HG03066 (cell line): ENCODE data around the gene IGSF23.
"Not testable (repeated sequence)": the region's sequence is repeated elsewhere in the genome, so short reads cannot be mapped to it uniquely, and the experiment has no call there.

Source experiments
- ATAC-seq: cut with Tn5 transposase; IDR thresholded peaks from one replicate; pipeline ENCODE4 v1.9.1; 2021; ENCODE audit warnings: low read depth; ENCODE audit not compliant: unreplicated experiment

The IGSF23 gene

DNA sequence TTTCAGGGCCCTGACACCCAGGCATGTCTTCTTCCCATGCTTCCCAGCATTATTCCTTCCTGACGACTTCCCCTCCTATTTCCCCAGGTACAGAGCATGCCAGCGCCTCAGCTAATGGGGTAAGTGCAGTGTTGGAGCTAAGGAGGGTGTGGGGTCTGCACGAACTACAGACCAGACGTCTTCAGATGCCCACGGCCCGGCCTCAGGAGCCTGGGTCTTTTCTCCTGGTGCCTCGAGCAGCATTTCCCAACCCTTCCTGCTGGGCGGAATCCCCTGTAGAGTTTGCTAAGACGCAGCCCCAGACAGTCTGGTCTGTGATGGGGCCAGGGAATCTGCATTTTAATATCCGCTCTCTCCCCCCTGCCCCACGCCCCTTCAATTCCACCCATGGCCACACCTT is 47.8 kb downstream of the IGSF23 start:
- ATAC-seq, result no peak

DNA sequence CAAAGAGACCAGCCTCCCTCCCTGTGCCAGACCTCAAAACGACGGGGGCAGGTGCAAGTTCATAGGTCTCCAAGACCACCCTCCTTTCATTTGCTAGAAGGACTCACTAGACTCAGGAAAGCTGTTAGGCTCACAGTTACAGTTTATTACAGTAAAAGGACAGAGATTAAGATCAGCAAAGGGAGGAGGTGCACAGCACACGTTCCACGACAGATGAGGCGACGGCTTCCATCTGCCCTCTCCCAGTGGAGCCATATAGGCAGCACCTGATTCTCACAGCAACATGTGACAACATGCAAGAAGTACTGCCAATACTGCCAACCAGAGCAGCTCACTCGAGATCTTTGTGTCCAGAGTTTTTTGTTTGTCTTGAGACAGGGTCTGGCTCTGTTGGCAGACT is 48.5 kb downstream of the IGSF23 start:
- no peak for ATAC-seq

DNA sequence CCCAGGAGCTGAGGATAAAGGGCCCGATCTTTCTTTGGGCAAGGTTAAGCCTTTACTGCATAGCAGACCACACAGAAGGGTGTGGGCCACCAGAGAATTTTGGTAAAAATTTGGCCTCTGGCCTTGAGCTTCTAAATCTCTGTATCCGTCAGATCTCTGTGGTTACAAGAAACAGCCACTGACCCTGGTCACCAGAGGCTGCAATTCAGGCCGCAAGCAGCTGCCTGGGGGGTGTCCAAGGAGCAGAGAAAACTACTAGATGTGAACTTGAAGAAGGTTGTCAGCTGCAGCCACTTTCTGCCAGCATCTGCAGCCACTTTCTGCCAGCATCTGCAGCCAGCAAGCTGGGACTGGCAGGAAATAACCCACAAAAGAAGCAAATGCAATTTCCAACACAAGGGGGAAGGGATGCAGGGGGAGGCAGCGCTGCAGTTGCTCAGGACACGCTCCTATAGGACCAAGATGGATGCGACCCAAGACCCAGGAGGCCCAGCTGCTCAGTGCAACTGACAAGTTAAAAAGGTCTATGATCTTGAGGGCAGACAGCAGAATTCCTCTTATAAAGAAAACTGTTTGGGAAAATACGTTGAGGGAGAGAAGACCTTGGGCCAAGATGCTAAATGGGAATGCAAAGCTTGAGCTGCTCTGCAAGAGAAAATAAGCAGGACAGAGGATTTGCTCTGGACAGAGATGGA is 49.5 kb downstream of the IGSF23 start:
- no peak for ATAC-seq

DNA sequence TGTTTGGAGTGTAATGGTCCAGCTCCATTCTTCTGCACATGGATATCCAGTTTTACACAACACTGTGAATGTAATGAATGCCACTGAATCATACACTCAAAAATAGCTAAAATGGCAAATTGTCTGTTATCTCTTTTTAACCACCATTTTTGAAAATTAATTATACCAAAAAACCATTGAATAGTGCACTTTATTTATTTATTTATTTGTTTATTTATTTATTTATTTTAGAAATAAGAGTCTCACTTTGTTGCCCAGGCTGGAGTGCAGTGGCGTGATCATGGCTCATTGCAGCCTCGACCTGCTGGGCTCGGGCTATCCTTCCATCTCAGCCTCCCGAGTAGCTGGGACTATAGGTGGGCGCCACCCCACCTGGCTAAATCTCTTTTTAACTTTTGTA is 50.6 kb downstream of the IGSF23 start:
- ATAC-seq, result no peak

DNA sequence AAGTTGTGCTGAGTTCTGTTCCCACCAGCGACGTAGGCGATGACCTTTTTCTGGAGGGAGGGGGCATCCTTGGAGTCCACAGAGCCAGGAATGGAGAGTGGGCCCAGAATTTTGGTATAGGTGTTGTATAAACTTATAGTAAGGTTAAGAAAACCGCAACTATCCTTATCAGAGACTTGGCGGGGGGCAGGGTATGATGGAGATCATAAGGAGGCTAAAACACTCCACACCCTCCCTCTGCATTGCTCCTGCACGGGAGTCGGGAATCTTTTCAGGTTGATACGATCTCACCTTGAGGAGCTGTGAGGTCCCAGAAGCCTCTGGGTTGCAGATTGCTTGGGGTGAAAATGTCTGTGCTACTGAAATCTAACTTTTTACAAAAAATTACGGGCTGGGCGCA is 51.6 kb downstream of the IGSF23 start:
- no peak for ATAC-seq

DNA sequence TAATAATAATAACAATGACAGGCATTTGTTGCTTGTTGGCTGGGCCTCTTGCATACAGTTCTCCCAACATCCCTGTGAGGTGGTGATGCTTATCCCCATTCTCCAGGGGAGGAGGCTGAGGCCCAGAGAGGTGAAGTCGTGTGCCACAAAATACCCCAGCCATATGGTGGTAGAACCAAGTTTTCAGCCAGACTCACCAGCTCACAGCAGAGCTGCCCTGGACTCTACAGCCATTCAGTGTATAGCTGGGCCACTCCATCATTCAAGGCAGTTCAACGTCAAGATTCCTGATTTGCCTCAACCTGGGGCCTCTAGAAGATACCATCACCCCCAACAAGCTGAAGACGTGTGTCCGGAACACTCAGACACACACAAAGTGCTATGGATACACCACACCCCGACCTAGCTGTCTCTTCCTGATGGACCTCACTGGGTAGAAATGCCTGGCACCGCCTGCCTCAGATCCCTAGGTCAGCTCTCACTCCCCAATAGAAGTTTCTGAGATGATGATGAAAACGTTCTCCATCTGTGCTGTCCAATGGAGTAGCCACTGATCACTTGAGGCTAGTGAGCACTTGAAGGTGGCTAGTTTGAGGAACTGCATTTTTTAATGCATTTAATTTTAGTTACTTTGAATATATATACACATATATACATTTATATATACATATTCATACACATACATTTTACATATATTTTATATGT is 53.6 kb downstream of the IGSF23 start:
- no peak for ATAC-seq

DNA sequence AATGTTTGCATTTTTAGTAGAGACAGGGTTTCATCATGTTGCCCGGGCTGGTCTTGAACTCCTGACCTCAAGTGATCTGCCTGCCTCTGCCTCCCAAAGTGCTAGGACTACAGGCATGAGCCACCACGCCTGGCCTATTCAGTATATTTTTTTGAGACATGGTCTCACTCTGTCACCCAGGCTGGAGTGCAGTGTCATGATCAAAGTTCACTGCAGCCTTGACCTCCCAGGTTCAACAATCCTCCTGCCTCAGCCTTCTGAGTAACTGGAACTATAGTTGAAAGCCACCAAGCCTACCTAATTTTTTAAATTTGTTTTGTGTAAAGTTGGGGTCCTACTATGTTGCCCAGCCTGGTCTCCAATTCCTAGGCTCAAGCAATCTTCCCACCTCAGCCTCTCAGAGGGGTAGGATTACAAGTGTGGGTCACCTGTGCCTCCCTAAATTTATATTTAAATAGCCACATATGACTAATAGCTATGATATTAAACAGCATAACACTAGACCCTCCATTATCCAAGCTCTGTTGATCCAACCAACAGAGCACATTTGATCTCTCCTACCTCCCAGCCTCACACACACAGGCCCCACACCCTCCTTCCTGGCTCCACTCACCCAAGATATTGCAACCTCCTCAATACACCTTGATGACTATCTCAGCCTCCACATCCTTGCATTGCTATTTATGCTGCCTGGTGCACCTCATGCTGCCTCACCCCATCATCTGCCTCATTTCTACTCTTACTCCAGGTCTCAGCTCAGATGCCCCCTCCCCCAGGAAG is 55.8 kb downstream of the IGSF23 start:
- no peak for ATAC-seq

DNA sequence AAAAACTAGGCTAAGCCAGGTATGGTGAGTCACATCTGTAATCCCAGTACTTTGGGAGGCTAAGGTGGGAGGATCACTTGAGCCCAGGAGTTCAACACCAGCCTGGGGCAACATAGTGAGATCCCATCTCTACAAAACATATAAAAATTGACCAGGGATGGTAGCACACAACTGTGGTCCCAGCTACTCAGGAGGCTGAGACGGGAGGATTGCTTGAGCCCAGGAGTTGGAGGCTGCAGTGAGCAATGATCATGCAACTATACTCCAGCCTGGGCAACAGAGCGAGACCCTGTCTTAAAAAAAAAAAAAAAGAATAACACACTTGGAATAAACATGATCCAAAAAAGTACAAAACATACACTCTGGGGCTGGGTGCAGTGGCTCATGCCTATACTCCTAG is 56.7 kb downstream of the IGSF23 start:
- ATAC-seq, result not testable (repeated sequence)

DNA sequence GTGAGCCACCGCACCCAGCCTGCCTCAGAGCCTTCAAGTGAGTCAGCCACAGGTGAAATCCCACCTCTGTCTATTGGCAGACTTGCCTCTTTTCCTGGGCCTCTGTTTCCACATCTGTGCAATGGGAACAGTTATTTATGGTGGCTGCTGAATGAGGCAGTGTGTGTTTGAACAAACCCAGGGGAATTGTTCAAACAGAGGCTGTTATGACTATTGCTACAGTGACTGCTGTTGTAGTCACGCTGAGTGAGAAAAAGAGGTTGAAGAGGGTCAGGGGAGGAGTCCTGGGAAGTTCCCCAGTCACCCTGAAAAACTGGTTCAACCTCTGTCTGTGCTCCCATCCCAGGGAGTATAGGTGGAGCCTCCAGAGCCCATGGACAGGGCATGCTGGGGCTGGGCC is 58.0 kb downstream of the IGSF23 start, which contains the start of gene CEACAM19:
TSS of gene CEACAM19 (plus strand) at position 83 of the 400 bp plus-strand sequence. CDS start 450 bp downstream, outside the sequence.
- ATAC-seq, result no peak

DNA sequence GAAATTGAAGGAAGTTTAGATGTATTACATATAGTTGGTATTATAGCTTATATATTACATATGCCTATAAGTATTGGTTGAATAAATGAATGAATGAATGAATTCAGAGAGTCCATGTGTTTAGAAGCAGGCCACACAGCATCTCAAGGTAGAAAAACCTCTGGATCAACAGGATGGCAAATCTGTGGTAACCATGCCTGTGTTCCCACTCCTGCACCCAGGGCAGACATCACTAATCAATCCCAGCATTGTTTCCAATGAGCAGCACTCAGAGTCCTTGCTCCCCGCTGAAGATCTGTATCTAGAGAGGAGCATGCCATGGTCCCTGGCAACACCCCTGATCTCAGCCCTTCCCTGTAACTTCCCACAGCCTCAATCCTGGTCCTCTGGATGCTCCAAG is 58.9 kb downstream of the IGSF23 start:
- ATAC-seq, result no peak

DNA sequence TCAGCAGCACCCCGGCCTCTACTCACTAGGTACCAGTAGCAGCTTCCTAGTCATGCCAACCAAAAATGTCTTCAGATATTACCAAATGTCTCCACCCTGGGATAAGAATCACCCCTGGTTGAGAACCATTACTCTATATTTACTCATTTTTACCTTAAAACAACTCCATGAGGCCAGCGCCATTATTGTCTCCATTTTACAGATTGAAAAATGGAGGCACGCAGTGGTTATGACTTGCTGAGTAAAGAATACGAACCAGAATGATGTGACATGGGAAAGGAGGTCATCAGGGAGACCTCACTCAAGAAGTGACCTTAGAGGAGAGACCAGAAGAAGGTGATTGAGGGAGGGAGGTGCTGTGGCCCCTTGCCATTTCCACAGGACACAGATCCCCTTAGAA is 60.1 kb downstream of the IGSF23 start:
- no peak for ATAC-seq

DNA sequence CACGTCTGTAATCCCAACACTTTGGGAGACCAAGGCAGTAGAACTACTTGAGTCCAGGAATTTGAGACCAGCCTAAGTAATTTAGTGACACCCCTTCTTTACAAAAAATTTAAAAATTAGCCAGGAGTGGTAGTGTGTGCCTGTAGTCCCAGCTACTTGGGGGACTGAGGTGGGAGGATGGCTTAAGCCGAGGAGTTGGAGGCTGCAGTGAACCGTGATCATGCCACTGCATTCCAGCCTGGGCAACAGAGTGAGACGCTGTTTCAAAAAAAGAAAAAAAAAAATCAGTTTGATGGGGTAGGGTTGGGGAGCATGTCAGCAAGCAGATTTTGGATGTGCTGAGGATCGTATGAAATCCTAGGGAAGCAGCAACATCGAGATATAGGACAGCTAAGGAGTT is 62.2 kb downstream of the IGSF23 start:
- no peak for ATAC-seq

DNA sequence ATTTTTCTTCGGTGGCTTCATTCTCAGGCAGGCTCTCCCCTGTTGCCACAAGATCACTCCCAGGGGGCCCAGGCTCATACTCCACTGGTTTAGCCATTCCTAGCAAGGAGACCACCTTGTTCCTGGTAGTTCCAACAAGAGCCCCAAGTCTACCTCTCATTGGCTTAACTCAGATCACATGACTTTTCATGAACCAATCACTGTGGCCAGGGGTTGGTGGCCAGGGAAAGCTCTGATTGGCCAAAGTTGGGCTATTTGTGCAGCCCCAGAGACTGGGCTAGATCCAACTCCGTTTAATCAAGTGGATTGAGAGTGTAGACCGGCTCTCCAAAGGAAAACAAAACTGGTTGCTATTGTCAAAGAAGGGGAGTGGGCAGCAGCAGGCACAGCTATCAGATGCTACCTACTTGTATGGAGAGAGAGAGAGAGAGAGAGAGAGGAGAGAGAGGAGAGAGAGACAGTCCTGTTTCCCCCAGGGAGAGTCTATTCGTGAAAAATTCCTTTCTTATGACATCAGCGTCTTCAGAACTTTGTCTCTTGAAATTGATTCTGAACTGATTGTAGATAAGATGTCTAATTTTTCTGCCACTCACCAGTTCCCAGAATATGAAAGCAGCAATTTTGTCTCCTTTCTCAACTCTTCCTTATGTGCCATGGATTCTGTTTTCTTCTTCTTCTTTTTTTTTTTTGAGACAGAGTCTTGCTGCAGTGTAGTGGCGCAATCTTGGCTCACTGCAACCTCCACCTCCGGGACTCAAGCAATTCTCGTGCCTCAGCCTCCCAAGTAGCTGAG is 63.9 kb downstream of the IGSF23 start:
- ATAC-seq, result no peak

DNA sequence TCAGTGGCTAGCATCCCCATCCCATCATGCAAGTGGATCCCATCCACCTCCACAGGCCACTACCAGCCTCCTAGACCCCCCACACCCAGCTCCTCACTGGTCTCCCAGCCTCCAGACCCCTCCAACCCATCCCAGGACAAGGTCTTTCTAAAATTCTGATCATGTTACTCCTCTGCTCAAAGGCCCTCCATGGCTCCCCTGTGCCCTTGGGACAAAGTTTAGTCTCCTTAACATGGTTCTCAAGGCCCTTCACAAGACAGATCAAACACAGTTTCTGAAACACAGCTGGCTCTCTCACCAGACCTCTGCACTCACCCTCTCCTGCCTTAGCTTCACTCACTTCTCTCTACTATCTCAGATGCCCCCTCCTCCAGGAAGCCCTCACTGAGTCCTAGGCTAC is 67.2 kb downstream of the IGSF23 start:
- ATAC-seq, result no peak

DNA sequence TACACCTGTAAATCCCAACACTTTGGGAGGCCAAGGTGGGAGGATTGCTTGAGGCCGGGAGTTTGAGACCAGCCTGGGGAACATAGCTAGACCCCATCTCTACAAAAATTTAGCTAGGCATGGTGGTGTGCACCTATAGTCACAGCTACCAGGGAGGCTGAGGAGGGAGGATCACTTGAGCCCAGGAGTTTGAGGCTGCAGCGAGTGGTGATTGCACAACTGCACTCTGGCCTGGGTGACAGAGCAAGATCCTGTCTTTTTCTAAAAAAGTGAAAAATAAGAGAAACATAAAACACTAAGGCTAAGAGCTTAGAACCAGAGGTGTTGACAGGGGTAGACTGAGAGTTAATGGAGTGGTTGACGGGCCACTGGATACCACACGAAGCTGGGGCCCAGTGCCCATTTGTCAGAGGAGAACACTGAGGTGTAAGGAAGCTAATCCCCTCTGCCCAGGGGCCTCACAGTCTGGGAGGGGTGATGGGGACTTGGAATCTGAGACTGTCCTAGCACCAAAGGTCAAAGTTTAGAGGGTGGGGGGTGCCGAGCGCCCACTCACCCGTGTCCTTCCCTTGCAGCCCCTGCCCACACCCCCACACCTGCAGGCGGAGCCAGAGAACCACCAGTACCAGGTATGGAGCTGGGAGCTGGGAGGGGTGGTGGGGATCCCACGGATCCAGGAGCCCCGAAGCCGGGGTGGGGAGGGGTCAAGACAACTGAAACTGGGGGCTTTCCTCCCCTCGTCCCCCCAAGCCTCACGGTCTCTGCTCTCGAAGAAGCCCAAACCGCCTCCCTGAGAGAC is 68.8 kb downstream of the IGSF23 start:
- ATAC-seq, result no peak

DNA sequence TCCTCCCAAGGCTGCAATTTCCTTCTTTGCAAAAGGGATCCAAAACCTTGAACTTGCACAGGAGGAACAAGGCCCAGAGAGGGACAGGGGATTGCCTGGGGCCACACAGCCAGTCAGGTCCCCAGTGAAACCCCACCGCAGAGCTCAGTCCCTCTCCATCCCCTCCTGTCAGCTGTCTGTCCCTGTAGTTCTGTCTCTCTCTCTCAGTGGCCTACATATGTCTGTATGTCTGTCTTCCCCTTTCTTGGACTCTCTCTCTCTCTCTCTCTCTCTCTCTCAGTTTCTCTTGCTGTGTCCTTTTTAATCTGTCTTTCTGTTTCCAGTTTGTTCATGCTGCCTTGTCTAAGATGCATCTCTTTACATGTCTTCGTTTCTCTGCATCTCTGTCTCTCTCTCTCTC is 69.4 kb downstream of the IGSF23 start:
- ATAC-seq, result no peak

DNA sequence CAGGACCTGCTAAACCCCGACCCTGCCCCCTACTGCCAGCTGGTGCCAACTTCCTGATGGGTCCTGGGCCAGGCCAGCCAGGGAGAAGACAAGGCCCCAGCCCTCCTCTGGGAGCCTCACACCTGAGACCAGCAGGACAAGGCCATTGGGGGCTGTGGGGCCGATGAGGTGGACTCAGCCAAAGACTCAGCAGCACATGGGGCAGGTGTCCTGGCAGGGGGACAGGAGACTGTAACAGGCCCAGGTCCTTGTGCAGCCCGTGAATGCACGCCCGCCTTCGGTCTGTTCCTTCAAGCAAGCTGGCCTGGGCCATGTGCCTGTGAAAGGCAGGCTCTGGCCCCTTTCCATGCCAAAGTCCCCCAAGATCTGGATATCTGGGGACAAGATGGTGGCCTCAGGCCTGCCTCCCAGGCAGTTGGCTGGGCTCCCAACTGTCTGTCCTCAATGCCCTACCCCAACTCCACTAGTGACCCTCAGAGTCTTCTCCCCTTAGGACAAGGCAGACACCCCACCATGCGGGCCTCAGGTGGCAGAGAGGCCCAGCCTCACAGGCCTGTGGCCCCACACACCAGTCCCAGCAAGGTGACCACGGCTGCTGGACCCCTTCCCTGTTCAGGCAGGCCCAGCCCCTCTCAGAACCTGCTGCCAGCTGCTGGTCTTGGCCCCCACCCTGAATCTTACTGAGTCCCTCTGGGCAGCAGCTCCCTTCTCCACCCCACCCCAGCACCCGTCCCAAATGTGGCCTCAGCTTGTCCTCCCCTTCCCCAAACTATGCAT is 70.3 kb downstream of the IGSF23 start:
- no peak for ATAC-seq

DNA sequence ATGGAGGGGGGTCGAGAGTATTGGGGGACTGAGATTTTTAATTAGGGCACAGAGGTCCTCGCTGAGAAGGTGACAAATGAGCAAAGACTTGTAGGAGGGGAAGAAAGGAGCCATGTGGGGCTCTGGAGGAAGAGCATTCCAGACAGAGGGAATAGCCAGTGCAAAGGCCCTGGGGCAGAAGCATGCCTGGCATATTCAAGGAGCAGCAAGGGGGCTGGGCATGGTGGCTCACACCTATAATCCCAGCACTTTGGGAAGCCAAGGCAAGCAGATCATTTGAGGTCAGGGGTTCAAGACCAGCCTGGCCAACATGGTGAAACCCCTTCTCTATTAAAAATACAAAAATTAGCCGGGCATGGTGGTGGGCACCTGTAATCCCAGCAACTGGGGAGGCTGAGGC is 71.0 kb downstream of the IGSF23 start:
- ATAC-seq, result not testable (repeated sequence)
